ENCODE measurements around the gene FBXO8. TPM values are rescaled to one million over a fixed set of nuclear protein-coding genes. Genes with fewer than 3 reads are reported as not detected.
"Not testable (repeated sequence)": the region's sequence is repeated elsewhere in the genome, so short reads cannot be mapped to it uniquely, and the experiment has no call there.

The FBXO8 gene
- 11.8 and 17.9 TPM in 2 replicates for total RNA-seq (2014; rRNA removed; shearing (Covaris generic))

GRCh38 chr4:174283507-174284471 is at the start of gene FBXO8, which contains the start of gene CEP44:
Gene FBXO8 (minus strand): TSS chr4:174283667. CDS start chr4:174263092, 20,575 bp downstream.
Gene CEP44 (plus strand): TSS chr4:174283911. CDS start chr4:174299122, 15,211 bp downstream.
- in situ Hi-C loops (cut with HindIII; ENCODE audit: low sequenced_read_pairs), result no loop called here
- DNase-seq (ENCODE audit: low spot score), result peak; percentile 91

- in situ Hi-C loops (cut with HindIII; ENCODE audit: low sequenced_read_pairs), result no loop called here
- no peak for DNase-seq (ENCODE audit: low spot score)
These were observed 49.5 kb upstream of the FBXO8 start for GRCh38 chr4:174332741-174333493.

GRCh38 chr4:174324725-174325124 is 41.3 kb upstream of the FBXO8 start:
- DNase-seq (ENCODE audit: low spot score), result no peak
- in situ Hi-C loops (cut with HindIII; ENCODE audit: low sequenced_read_pairs), result no loop called here

GRCh38 chr4:174324236-174324635 is 40.8 kb upstream of the FBXO8 start:
- in situ Hi-C loops (cut with HindIII; ENCODE audit: low sequenced_read_pairs), result no loop called here
- DNase-seq (ENCODE audit: low spot score), result no peak

- no peak for DNase-seq (ENCODE audit: low spot score)
- in situ Hi-C loops (cut with HindIII; ENCODE audit: low sequenced_read_pairs), result no loop called here
These were observed 37.2 kb upstream of the FBXO8 start for GRCh38 chr4:174320494-174321199.

GRCh38 chr4:174318829-174319764 is 35.6 kb upstream of the FBXO8 start:
- in situ Hi-C loops (cut with HindIII; ENCODE audit: low sequenced_read_pairs), result no loop called here
- DNase-seq (ENCODE audit: low spot score), result peak; percentile 25

- in situ Hi-C loops (cut with HindIII; ENCODE audit: low sequenced_read_pairs), result no loop called here
- no peak for DNase-seq (ENCODE audit: low spot score)
These were observed 34.1 kb upstream of the FBXO8 start for GRCh38 chr4:174317531-174317930.

GRCh38 chr4:174316954-174317353 is 33.5 kb upstream of the FBXO8 start:
- in situ Hi-C loops (cut with HindIII; ENCODE audit: low sequenced_read_pairs), result no loop called here
- no peak for DNase-seq (ENCODE audit: low spot score)

GRCh38 chr4:174316546-174316945 is 33.1 kb upstream of the FBXO8 start:
- in situ Hi-C loops (cut with HindIII; ENCODE audit: low sequenced_read_pairs), result no loop called here
- no peak for DNase-seq (ENCODE audit: low spot score)

- in situ Hi-C loops (cut with HindIII; ENCODE audit: low sequenced_read_pairs), result no loop called here
- DNase-seq (ENCODE audit: low spot score), result no peak
These were observed 31.3 kb upstream of the FBXO8 start for GRCh38 chr4:174314770-174315169.

- in situ Hi-C loops (cut with HindIII; ENCODE audit: low sequenced_read_pairs), result no loop called here
- DNase-seq (ENCODE audit: low spot score), result no peak
These were observed 30.8 kb upstream of the FBXO8 start for GRCh38 chr4:174314274-174314673.

GRCh38 chr4:174312993-174313392 is 29.5 kb upstream of the FBXO8 start:
- in situ Hi-C loops (cut with HindIII; ENCODE audit: low sequenced_read_pairs), result no loop called here
- no peak for DNase-seq (ENCODE audit: low spot score)

- DNase-seq (ENCODE audit: low spot score), result no peak
- in situ Hi-C loops (cut with HindIII; ENCODE audit: low sequenced_read_pairs), result no loop called here
These were observed 24.2 kb upstream of the FBXO8 start for GRCh38 chr4:174307694-174308093.

- in situ Hi-C loops (cut with HindIII; ENCODE audit: low sequenced_read_pairs), result no loop called here
- DNase-seq (ENCODE audit: low spot score), result no peak
These were observed 22.5 kb upstream of the FBXO8 start for GRCh38 chr4:174305961-174306360.

- no peak for DNase-seq (ENCODE audit: low spot score)
- in situ Hi-C loops (cut with HindIII; ENCODE audit: low sequenced_read_pairs), result no loop called here
These were observed 21.2 kb upstream of the FBXO8 start for GRCh38 chr4:174304664-174305063.

GRCh38 chr4:174303687-174304086 is 20.2 kb upstream of the FBXO8 start:
- no peak for DNase-seq (ENCODE audit: low spot score)
- in situ Hi-C loops (cut with HindIII; ENCODE audit: low sequenced_read_pairs), result no loop called here

GRCh38 chr4:174295142-174295541 is 11.7 kb upstream of the FBXO8 start:
- DNase-seq (ENCODE audit: low spot score); in situ Hi-C loops (cut with HindIII; ENCODE audit: low sequenced_read_pairs): not testable (repeated sequence)

- in situ Hi-C loops (cut with HindIII; ENCODE audit: low sequenced_read_pairs); DNase-seq (ENCODE audit: low spot score): not testable (repeated sequence)
These were observed 11.2 kb upstream of the FBXO8 start for GRCh38 chr4:174294641-174295040.
